ENCODE data around the gene GPR176.

DNA sequence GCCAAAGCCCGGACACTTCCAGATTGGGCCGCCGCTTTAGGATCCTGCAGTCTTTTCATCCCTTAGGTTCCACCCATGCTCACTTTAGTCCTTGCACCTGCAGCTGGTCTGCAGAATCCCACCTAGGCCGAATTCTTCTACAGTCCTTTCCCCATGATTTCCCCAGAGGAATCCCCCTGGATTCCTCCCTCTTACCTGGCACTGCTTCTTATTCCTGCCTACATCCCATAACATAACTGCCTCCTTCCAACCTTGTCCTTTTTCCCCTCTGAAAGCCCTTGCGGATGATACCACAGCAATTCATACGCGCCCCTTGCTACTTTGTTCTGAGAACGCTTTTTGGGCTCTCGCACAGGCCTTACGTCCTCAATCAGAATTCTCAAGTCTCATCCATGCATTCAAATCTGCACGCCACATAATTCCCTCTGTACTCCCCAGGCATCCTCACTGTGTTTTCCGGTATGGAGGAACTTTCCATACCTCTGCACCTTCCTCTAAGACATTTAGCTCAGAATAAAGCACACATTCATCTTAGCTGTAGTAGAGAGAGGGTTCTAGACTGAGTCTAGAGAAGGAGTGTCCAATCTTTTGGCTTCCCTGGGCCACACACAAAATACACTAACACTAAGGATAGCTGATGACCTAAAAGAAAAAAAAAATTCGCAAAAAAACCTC, 14.5 kb upstream of the GPR176 start:
- TF ChIP-seq POLR2AphosphoS5 (IDR thresholded peaks at IDR 0.05; ENCODE audit: low read depth, low read length) (no peak), POLR2A (IDR thresholded peaks at IDR 0.05; ENCODE audit: low read depth, low read length) (no peak), TAF1 (IDR thresholded peaks at IDR 0.05; ENCODE audit: low read depth, low read length) (no peak)
